ENCODE data around the gene GDI2.

Gene GDI2

GRCh38 chr10:5736591-5736990 is 76.6 kb downstream of the GDI2 start:
- Histone ChIP-seq H4K20me1 (ENCODE audit: insufficient read depth, low read length) (no peaks in the 10 kb centered on the region), H3K79me2 (ENCODE audit: insufficient read depth, low read length) (no peaks in the 10 kb centered on the region), H3K4me3 (ENCODE audit: low read depth, low read length, poor library complexity, severe bottlenecking) (no peak overlapping the region), H2AFZ (ENCODE audit: low read length) (no peak overlapping the region), H3K4me1 (ENCODE audit: insufficient read depth, low read length, severe bottlenecking) (peaks cover 9% of the 10 kb centered on the region), H3F3A (ENCODE audit: insufficient read depth, low read length) (no peaks in the 10 kb centered on the region), H3K4me2 (ENCODE audit: low read length) (no peak overlapping the region), H3K9me3 (ENCODE audit: low read length) (no peaks in the 10 kb centered on the region), H3K9me2 (ENCODE audit: low read depth, low read length) (no peaks in the 10 kb centered on the region), H3K27ac (ENCODE audit: low read depth, low read length, poor library complexity, severe bottlenecking) (no peak overlapping the region), H3K36me3 (ENCODE audit: insufficient read depth, low read length) (peaks cover 74% of the 10 kb centered on the region), H3K9ac (ENCODE audit: low read length) (no peak overlapping the region), H3K27me3 (ENCODE audit: insufficient read depth, low read length) (no peaks in the 10 kb centered on the region)
- TF ChIP-seq CTCF (IDR thresholded peaks at IDR 0.05; ENCODE audit: low read length) = no peak
- no peak for TF ChIP-seq EZH2 (IDR thresholded peaks at IDR 0.05; ENCODE audit: borderline replicate concordance, low read length)

GRCh38 chr10:5735119-5735518 is 78.1 kb downstream of the GDI2 start:
- TF ChIP-seq CTCF (IDR thresholded peaks at IDR 0.05; ENCODE audit: low read length) (no peak), EZH2 (IDR thresholded peaks at IDR 0.05; ENCODE audit: borderline replicate concordance, low read length) (no peak)
- no peaks in the 10 kb centered on the region for H3K27me3 ChIP-seq (ENCODE audit: insufficient read depth, low read length)
- H3K79me2 ChIP-seq (ENCODE audit: insufficient read depth, low read length) = no peaks in the 10 kb centered on the region
- no peak overlapping the region for H3K27ac ChIP-seq (ENCODE audit: low read depth, low read length, poor library complexity, severe bottlenecking)
- no peaks in the 10 kb centered on the region for H3F3A ChIP-seq (ENCODE audit: insufficient read depth, low read length)
- H2AFZ ChIP-seq (ENCODE audit: low read length) = no peak overlapping the region
- no peaks in the 10 kb centered on the region for H3K4me1 ChIP-seq (ENCODE audit: insufficient read depth, low read length, severe bottlenecking)
- no peak overlapping the region for H3K4me3 ChIP-seq (ENCODE audit: low read depth, low read length, poor library complexity, severe bottlenecking)
- no peak overlapping the region for H3K9ac ChIP-seq (ENCODE audit: low read length)
- H4K20me1 ChIP-seq (ENCODE audit: insufficient read depth, low read length) = no peaks in the 10 kb centered on the region
- no peak overlapping the region for H3K4me2 ChIP-seq (ENCODE audit: low read length)
- no peaks in the 10 kb centered on the region for H3K9me3 ChIP-seq (ENCODE audit: low read length)
- no peaks in the 10 kb centered on the region for H3K9me2 ChIP-seq (ENCODE audit: low read depth, low read length)
- peaks cover 75% of the 10 kb centered on the region for H3K36me3 ChIP-seq (ENCODE audit: insufficient read depth, low read length)

- Histone ChIP-seq H2AFZ (ENCODE audit: low read length) (no peak overlapping the region), H3K79me2 (ENCODE audit: insufficient read depth, low read length) (no peaks in the 10 kb centered on the region), H3K9me3 (ENCODE audit: low read length) (no peaks in the 10 kb centered on the region), H3K4me2 (ENCODE audit: low read length) (no peak overlapping the region), H3K4me1 (ENCODE audit: insufficient read depth, low read length, severe bottlenecking) (no peaks in the 10 kb centered on the region), H3F3A (ENCODE audit: insufficient read depth, low read length) (no peaks in the 10 kb centered on the region), H3K36me3 (ENCODE audit: insufficient read depth, low read length) (peaks cover 67% of the 10 kb centered on the region), H3K27me3 (ENCODE audit: insufficient read depth, low read length) (no peaks in the 10 kb centered on the region), H3K9ac (ENCODE audit: low read length) (no peak overlapping the region), H3K9me2 (ENCODE audit: low read depth, low read length) (no peaks in the 10 kb centered on the region), H3K27ac (ENCODE audit: low read depth, low read length, poor library complexity, severe bottlenecking) (no peak overlapping the region), H3K4me3 (ENCODE audit: low read depth, low read length, poor library complexity, severe bottlenecking) (no peak overlapping the region), H4K20me1 (ENCODE audit: insufficient read depth, low read length) (no peaks in the 10 kb centered on the region)
- no peak for TF ChIP-seq CTCF (IDR thresholded peaks at IDR 0.05; ENCODE audit: low read length)
- TF ChIP-seq EZH2 (IDR thresholded peaks at IDR 0.05; ENCODE audit: borderline replicate concordance, low read length) = no peak
Measured at GRCh38 chr10:5732141-5732540, 81.1 kb downstream of the GDI2 start.
